WTC11 (cell line): Measurements from ENCODE around the gene CREG2.

Experiments used
- ATF6 ChIP-seq: sonication (generic); formaldehyde crosslinking; IDR thresholded peaks from 2 replicates; pipeline ENCODE4 v1.8.1; 2023; ENCODE audit warnings: mild to moderate bottlenecking, missing genetic modification reagents
- RELA ChIP-seq: sonication (generic); formaldehyde crosslinking; IDR thresholded peaks from 2 replicates; pipeline ENCODE4 v1.8.1; 2022; ENCODE audit warnings: missing genetic modification reagents, mild to moderate bottlenecking, borderline replicate concordance
- ZNF138 ChIP-seq: sonication (generic); formaldehyde crosslinking; conservative IDR thresholded peaks from 2 replicates; pipeline ENCODE4 v1.8.1; 2022; ENCODE audit warnings: mild to moderate bottlenecking, moderate library complexity, missing genetic modification reagents
- TF ChIP-seq, protein P1 (sequence below): sonication (generic); formaldehyde crosslinking; conservative IDR thresholded peaks from 2 replicates; pipeline ENCODE4 v1.8.1; 2022; ENCODE audit warnings: mild to moderate bottlenecking, missing genetic modification reagents

DNA sequence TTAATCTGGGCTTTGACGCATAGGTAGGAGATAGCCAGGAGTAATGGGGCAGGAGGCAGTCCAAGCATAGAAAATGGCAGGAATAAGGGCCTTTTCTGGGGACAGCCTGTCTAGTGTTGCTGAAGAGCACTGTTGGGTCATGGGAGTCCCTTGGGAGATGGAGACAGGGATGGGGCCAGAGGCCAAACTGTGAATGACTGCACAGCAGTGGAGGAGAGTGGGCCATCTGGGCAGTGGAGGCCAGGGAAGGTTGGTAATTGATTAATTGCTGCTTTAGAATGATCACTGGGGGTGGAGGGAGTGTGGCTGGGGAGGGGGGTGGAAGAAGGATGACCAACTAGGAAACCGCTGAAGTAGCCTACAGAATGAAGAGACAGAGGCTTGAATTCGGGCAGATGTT is 28.6 kb upstream of the CREG2 start:
- TF ChIP-seq RELA (CRISPR knock-in tag) (no peak), ZNF138 (CRISPR knock-in tag) (no peak), ATF6 (no peak)
- TF ChIP-seq, protein P1, sequence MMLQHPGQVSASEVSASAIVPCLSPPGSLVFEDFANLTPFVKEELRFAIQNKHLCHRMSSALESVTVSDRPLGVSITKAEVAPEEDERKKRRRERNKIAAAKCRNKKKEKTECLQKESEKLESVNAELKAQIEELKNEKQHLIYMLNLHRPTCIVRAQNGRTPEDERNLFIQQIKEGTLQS (CRISPR knock-in tag), result no peak
